Endothelial cell of umbilical vein (primary cell): Measurements from ENCODE around the gene TEX22. TPM values are rescaled to one million over a fixed set of nuclear protein-coding genes. Genes with fewer than 3 reads are reported as not detected.

Experiments
- BruUV-seq: library from RNA; stranded (reverse); fragments of 400-500 nt; replicated peaks from 2 replicates; lab custom pipeline; 2021; lab: Mats Ljungman, UMichigan
- CTCF ChIA-PET: fragments of 300-600, 350-600 bp; sonication (Branson Sonifier 250); formaldehyde crosslinking; loops from one replicate; lab custom pipeline; 2021; ENCODE audit warnings: antibody characterized with exemption, inconsistent platforms; lab: Charles Lee
- POLR2A ChIA-PET: fragments of 300-600, 350-600 bp; sonication (Branson Sonifier 250); formaldehyde crosslinking; loops from one replicate; lab custom pipeline; 2021; ENCODE audit warnings: antibody characterized with exemption, inconsistent platforms; lab: Charles Lee
- DNase-seq: peaks from one replicate; pipeline ENCODE4 v3.0.0-alpha.2; 2011; ENCODE audit warnings: low read depth, low spot score
- FAIRE-seq: peaks from 2 replicates; lab custom pipeline; 2011; peaks lifted over from hg19 to GRCh38; lab: Jason Lieb, UNC
- H2AFZ ChIP-seq: 2 replicates; pipeline ENCODE4 v1.6.0; 2012; ENCODE audit warnings: low read depth, low read length, control low read depth, inconsistent platforms
- H3K27ac ChIP-seq: 2 replicates; pipeline ENCODE4 v1.5.1; 2011; ENCODE audit warnings: low read depth, mild to moderate bottlenecking, control low read depth, low read length, moderate library complexity; ENCODE audit not compliant: insufficient read depth
- H3K27me3 ChIP-seq, 2 experiments: 2 replicates each; pipeline versions ENCODE4 v1.6.0 to v1.6.1; 2011; ENCODE audit warnings: low read length in 2 of 2, mixed read lengths in 1 of 2; ENCODE audit not compliant: control insufficient read depth in 2 of 2, insufficient read depth in 2 of 2
- H3K36me3 ChIP-seq, 2 experiments: 2 replicates in 1 of 2; 3 replicates in 1 of 2; pipeline ENCODE4 v1.5.1; 2011; ENCODE audit warnings: low read length in 2 of 2, mild to moderate bottlenecking in 1 of 2, moderate library complexity in 1 of 2; ENCODE audit not compliant: control insufficient read depth in 2 of 2, insufficient read depth in 2 of 2; ENCODE audit errors: extremely low read depth in 1 of 2
- H3K4me1 ChIP-seq: 3 replicates; pipeline ENCODE4 v1.5.1; 2011; ENCODE audit warnings: mild to moderate bottlenecking, low read length; ENCODE audit not compliant: control insufficient read depth, insufficient read depth; ENCODE audit errors: extremely low read depth
- H3K4me2 ChIP-seq: 2 replicates; pipeline ENCODE4 v1.6.1; 2011; ENCODE audit warnings: low read length, control low read depth, mixed read lengths; ENCODE audit not compliant: insufficient read depth
- H3K4me3 ChIP-seq, 3 experiments: fragments of 200-600 bp in 1 of 3; sonication (generic), shearing (Covaris generic) in 1 of 3; replicated peaks in 1 of 3; 2 replicates each; pipeline ENCODE4 v1.5.1; 2011 to 2016; ENCODE audit warnings: control low read depth in 3 of 3, low read length in 3 of 3, mild to moderate bottlenecking in 2 of 3, inconsistent platforms in 1 of 3, low read depth in 1 of 3, moderate library complexity in 1 of 3; ENCODE audit not compliant: insufficient read depth in 1 of 3
- H3K79me2 ChIP-seq: 2 replicates; pipeline ENCODE4 v1.6.0; 2012; ENCODE audit warnings: low read length, inconsistent platforms; ENCODE audit not compliant: control insufficient read depth, insufficient read depth
- H3K9ac ChIP-seq: replicated peaks from 2 replicates; pipeline ENCODE3; 2011; ENCODE audit warnings: low read length, control low read depth; ENCODE audit not compliant: insufficient read depth; ENCODE audit errors: extremely low read depth
- H3K9me1 ChIP-seq: replicated peaks from 3 replicates; pipeline ENCODE4 v1.6.0; 2011; ENCODE audit warnings: mild to moderate bottlenecking, low read length; ENCODE audit not compliant: control insufficient read depth, insufficient read depth; ENCODE audit errors: extremely low read depth
- H3K9me3 ChIP-seq: replicated peaks from 2 replicates; pipeline ENCODE4 v1.5.1; 2012; ENCODE audit warnings: low read length, inconsistent platforms; ENCODE audit not compliant: control insufficient read depth, insufficient read depth
- H4K20me1 ChIP-seq: replicated peaks from 2 replicates; pipeline ENCODE3; 2011; ENCODE audit warnings: mild to moderate bottlenecking, low read length; ENCODE audit not compliant: control insufficient read depth, insufficient read depth; ENCODE audit errors: extremely low read depth
- EZH2 ChIP-seq: IDR thresholded peaks from 2 replicates; pipeline ENCODE4 v1.6.1; 2012; ENCODE audit warnings: borderline replicate concordance, low read depth, mild to moderate bottlenecking, moderate library complexity, low read length, inconsistent platforms; ENCODE audit not compliant: severe bottlenecking
- FOS ChIP-seq: IDR thresholded peaks from 2 replicates; pipeline ENCODE4 v1.6.1; 2011; ENCODE audit warnings: mild to moderate bottlenecking, low read length, moderate library complexity, borderline replicate concordance; ENCODE audit not compliant: insufficient read depth
- GATA2 ChIP-seq: IDR thresholded peaks from 2 replicates; pipeline ENCODE4 v1.7.0; 2011; ENCODE audit warnings: low read depth, mild to moderate bottlenecking, moderate library complexity, mixed read lengths, low read length; ENCODE audit not compliant: insufficient read length, insufficient read depth
- JUN ChIP-seq: IDR thresholded peaks from 2 replicates; pipeline ENCODE4 v1.6.1; 2011; ENCODE audit warnings: borderline replicate concordance, low read depth; ENCODE audit not compliant: insufficient read length, insufficient read depth
- MAX ChIP-seq: IDR thresholded peaks from 2 replicates; pipeline ENCODE4 v1.6.1; 2011; ENCODE audit not compliant: insufficient read depth, insufficient read length
- MYC ChIP-seq: IDR thresholded peaks from one replicate; pipeline ENCODE4 v1.6.1; 2011; ENCODE audit warnings: mild to moderate bottlenecking, low read depth, low read length
- POLR2A ChIP-seq: IDR thresholded peaks from 2 replicates; pipeline ENCODE4 v1.6.1; 2012; ENCODE audit warnings: low read depth, mild to moderate bottlenecking, control low read depth, low read length
- POLR2AphosphoS5 ChIP-seq: IDR thresholded peaks from 2 replicates; pipeline ENCODE4 v1.6.1; 2012; ENCODE audit warnings: low read depth, mild to moderate bottlenecking, control low read depth, low read length, moderate library complexity; ENCODE audit not compliant: insufficient read depth
- dilution Hi-C: fragments of 300-500 bp; cut with MboI; formaldehyde crosslinking; loops from one replicate; pipeline ENCODE4 v1.15.0; 2019; ENCODE audit warnings: low sequenced_read_pairs; ENCODE audit not compliant: extremely low pct_ligation_motif_present
- intact Hi-C: fragments of 100-400 bp; cut with micrococcal nuclease; formaldehyde crosslinking; loops from one replicate; pipeline ENCODE4 v1.10.0; 2022
- polyA plus RNA-seq, 4 experiments: library from polyadenylated mRNA; depleted of rRNA in 3 of 4; stranded (reverse) in 3 of 4; unstranded in 1 of 4; fragments of >200 nt; gene quantifications; 2 replicates each; pipeline versions ENCODE4 v1.2.1 to v1.2.3, GENCODE V29; 2011 to 2012; ENCODE audit warnings: missing spikeins in 1 of 4
- total RNA-seq: library from RNA; stranded (reverse); gene quantifications from 2 replicates; pipeline ENCODE4 v1.2.3, GENCODE V29; 2021

TEX22 gene
- total and polyA plus RNA-seq, 2 donors (not counting 3 experiments of a cell fraction or from before 2014, with no cell fraction given), result 0.06 to 1.1 TPM

GRCh38 chr14:105349992-105350391 lies 48.3 kb upstream of the TEX22 start:
- intact Hi-C loops, result no loop called here
- Histone ChIP-seq H3K27ac (no peak overlapping the region), H3K9ac (no peak overlapping the region), H3K9me1 (no peaks in the 10 kb centered on the region), H3K4me2 (no peak overlapping the region), H3K4me1 (peaks cover 2% of the 10 kb centered on the region), H3K4me3 (no peak overlapping the region), H3K27me3 (no peaks in the 10 kb centered on the region), H3K79me2 (peaks cover 3% of the 10 kb centered on the region), H3K36me3 (peaks cover 0 to 4% of the 10 kb centered on the region in 2 experiments), H3K9me3 (no peaks in the 10 kb centered on the region), H2AFZ (no peak overlapping the region), H4K20me1 (no peaks in the 10 kb centered on the region)
- dilution Hi-C loops, result no loop called here
- no peak for TF ChIP-seq JUN
- no peak for TF ChIP-seq POLR2AphosphoS5
- no peak for TF ChIP-seq MAX
- no peak for TF ChIP-seq POLR2A
- no peak for TF ChIP-seq MYC
- TF ChIP-seq GATA2, result no peak
- TF ChIP-seq FOS, result no peak
- no peak for TF ChIP-seq EZH2
- BruUV-seq, result no TSS peak
- no peak for FAIRE-seq
- DNase-seq, result no peak
- ChIA-PET CTCF (interaction anchor here (2.8 to 2.9 kb wide), 2 partner anchors 180 to 260 kb away, joined by 34 to 58 read pairs; partner anchors contain the start of gene JAG2), POLR2A (no interaction called here)
